ENCODE measurements around the gene GABBR2. TPM values are rescaled to one million over a fixed set of nuclear protein-coding genes. Genes with fewer than 3 reads are reported as not detected.
A peak's percentile ranks its signal among the peaks of the same experiment; 100 is the strongest.

Gene GABBR2
- total and polyA plus RNA-seq, 2 experiments from 2014 or later = 0.89 to 1.3 TPM

DNA sequence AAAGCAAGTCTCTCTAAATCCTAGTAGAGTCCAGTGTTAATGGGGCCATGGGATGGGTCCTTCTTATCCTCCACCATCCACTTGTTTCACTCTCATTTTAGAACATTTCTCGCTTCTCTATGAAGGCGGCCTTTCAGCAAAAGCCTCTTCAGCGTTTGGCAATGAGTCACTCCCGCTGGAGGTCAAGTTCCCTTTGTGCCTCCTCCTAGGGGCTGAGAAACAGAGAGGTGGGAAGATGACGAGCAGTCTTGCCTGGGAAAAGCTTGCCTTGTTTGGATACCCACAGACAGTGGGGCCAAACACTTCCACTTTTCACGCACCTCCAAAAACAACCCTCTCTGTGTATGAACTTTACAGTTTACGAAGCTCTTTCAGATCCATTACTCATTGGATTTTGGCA lies 168.8 kb downstream of the GABBR2 start:
- H3K4me1 Mint-ChIP-seq = no peaks in the 10 kb centered on the region
- H4K20me1 ChIP-seq (replicated peaks; ENCODE audit: insufficient read depth) = no peaks in the 10 kb centered on the region
- TF ChIP-seq CREB1 (CRISPR knock-in tag; IDR thresholded peaks at IDR 0.05; ENCODE audit: low read depth) = no peak
- TF ChIP-seq STAT1 (IDR thresholded peaks at IDR 0.05; ENCODE audit: unreplicated experiment) = no peak
- TF ChIP-seq NANOG (IDR thresholded peaks at IDR 0.05; ENCODE audit: borderline replicate concordance) = no peak
- no peak for TF ChIP-seq ZNF462 (CRISPR knock-in tag; IDR thresholded peaks at IDR 0.05)
- TF ChIP-seq CTCF (conservative IDR thresholded peaks at IDR 0.05; ENCODE audit: low read depth in 2 of 2) = no peak
- TF ChIP-seq, protein P1, sequence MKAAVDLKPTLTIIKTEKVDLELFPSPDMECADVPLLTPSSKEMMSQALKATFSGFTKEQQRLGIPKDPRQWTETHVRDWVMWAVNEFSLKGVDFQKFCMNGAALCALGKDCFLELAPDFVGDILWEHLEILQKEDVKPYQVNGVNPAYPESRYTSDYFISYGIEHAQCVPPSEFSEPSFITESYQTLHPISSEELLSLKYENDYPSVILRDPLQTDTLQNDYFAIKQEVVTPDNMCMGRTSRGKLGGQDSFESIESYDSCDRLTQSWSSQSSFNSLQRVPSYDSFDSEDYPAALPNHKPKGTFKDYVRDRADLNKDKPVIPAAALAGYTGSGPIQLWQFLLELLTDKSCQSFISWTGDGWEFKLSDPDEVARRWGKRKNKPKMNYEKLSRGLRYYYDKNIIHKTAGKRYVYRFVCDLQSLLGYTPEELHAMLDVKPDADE (IDR thresholded peaks at IDR 0.05) = no peak
- TF ChIP-seq EZH2phosphoT487 (IDR thresholded peaks at IDR 0.05; ENCODE audit: unreplicated experiment) = no peak
- TF ChIP-seq ZNF331 (CRISPR knock-in tag; IDR thresholded peaks at IDR 0.05; ENCODE audit: low read depth) = no peak
- no peak for TF ChIP-seq EZH2 (IDR thresholded peaks at IDR 0.05; ENCODE audit: low read depth, unreplicated experiment)
- no peaks in the 10 kb centered on the region for H3F3A ChIP-seq (replicated peaks; ENCODE audit: low read depth)
- peaks cover 7% of the 10 kb centered on the region for H3K27me3 Mint-ChIP-seq (ENCODE audit: insufficient read depth, low read depth, poor library complexity)
- H3K27me3 ChIP-seq (ENCODE audit: insufficient read depth) = no peaks in the 10 kb centered on the region
- DNase-seq (ENCODE audit: low spot score) = no peak
- H3K27ac ChIP-seq (ENCODE audit: low read depth) = no peak overlapping the region
- H3K9me3 Mint-ChIP-seq = peaks cover 8% of the 10 kb centered on the region; the same call in 2 of the 3 replicates
- no peak for ATAC-seq
- no peaks in the 10 kb centered on the region for H3K4me1 ChIP-seq (ENCODE audit: insufficient read depth)
- no peak overlapping the region for H3K4me3 ChIP-seq
- no peaks in the 10 kb centered on the region for H3K36me3 ChIP-seq (ENCODE audit: insufficient read depth)
- no peak overlapping the region for H3K4me2 ChIP-seq
- H2AFZ ChIP-seq = 0 out of 2 replicates have a peak overlapping the region, but pooled peaks have one; percentile 10
- peaks cover 3% of the 10 kb centered on the region; the same call in 1 of the 3 replicates for H3K36me3 Mint-ChIP-seq (ENCODE audit: low read depth)
- no peak overlapping the region for H3K4me3 Mint-ChIP-seq
- no peak overlapping the region for H3K27ac Mint-ChIP-seq
- H3K9me2 ChIP-seq (ENCODE audit: insufficient read depth) = no peaks in the 10 kb centered on the region
- H3K79me2 ChIP-seq (replicated peaks; ENCODE audit: insufficient read depth) = no peaks in the 10 kb centered on the region

All from GM23338 (cell line).